Measurements from ENCODE around the gene ZFYVE28. TPM values are rescaled to one million over a fixed set of nuclear protein-coding genes. Genes with fewer than 3 reads are reported as not detected.

The ZFYVE28 gene
- total and polyA plus RNA-seq, 4 donors, result 7.0 to 25.9 (median 12.5) TPM

- no peaks in the 10 kb centered on the region for H3K27me3 ChIP-seq (ENCODE audit: control insufficient read depth in 1 of 2, insufficient read depth in 2 of 2, low read length in 1 of 2)
- H3K4me3 ChIP-seq (ENCODE audit: low read length in 2 of 2), result no peak overlapping the region
- H3K36me3 ChIP-seq (ENCODE audit: control insufficient read depth in 1 of 2, insufficient read depth in 2 of 2, low read length in 1 of 2), result no peaks in the 10 kb centered on the region
- intact Hi-C loops (cut with DNase I), result no loop called here
- DNase-seq, result peak in 1 of 2 donors; percentile 38
- WGBS, 2 donors, result 87% methylated on average over 11 of the region's 11 CpGs
- H3K9me3 ChIP-seq (ENCODE audit: control insufficient read depth, low read length), result peaks cover 2% of the 10 kb centered on the region
- no peak for ATAC-seq (ENCODE audit: low FRiP score)
- no peaks in the 10 kb centered on the region for H3K4me1 ChIP-seq (ENCODE audit: control insufficient read depth in 1 of 2, insufficient read depth in 2 of 2, low read length in 2 of 2)
- no peak overlapping the region for H3K27ac ChIP-seq (ENCODE audit: low read depth in 1 of 2, low read length in 2 of 2)
Observed at GRCh38 chr4:2305766-2306501, 112.5 kb downstream of the ZFYVE28 start.

GRCh38 chr4:2304877-2305561 lies 113.4 kb downstream of the ZFYVE28 start:
- Histone ChIP-seq H3K4me3 (ENCODE audit: low read length in 2 of 2) (no peak overlapping the region), H3K27me3 (ENCODE audit: control insufficient read depth in 1 of 2, insufficient read depth in 2 of 2, low read length in 1 of 2) (no peaks in the 10 kb centered on the region), H3K4me1 (ENCODE audit: control insufficient read depth in 1 of 2, insufficient read depth in 2 of 2, low read length in 2 of 2) (no peaks in the 10 kb centered on the region), H3K36me3 (ENCODE audit: control insufficient read depth in 1 of 2, insufficient read depth in 2 of 2, low read length in 1 of 2) (no peaks in the 10 kb centered on the region), H3K27ac (ENCODE audit: low read depth in 1 of 2, low read length in 2 of 2) (no peak overlapping the region), H3K9me3 (ENCODE audit: control insufficient read depth, low read length) (peaks cover 2% of the 10 kb centered on the region)
- intact Hi-C loops (cut with DNase I), result no loop called here
- peak; percentile 44 to 61 for DNase-seq
- 92 to 94% methylated on average over 37 to 41 of the region's 41 CpGs for WGBS, 2 donors
- ATAC-seq (ENCODE audit: low FRiP score), result no peak

- DNase-seq (peak in 1 of 2 donors; percentile 65), ATAC-seq (ENCODE audit: low FRiP score) (peak; percentile 47)
- Histone ChIP-seq H3K4me3 (ENCODE audit: low read length in 2 of 2) (no peak overlapping the region), H3K27ac (ENCODE audit: low read depth in 1 of 2, low read length in 2 of 2) (no peak overlapping the region), H3K27me3 (ENCODE audit: control insufficient read depth in 1 of 2, insufficient read depth in 2 of 2, low read length in 1 of 2) (no peaks in the 10 kb centered on the region), H3K4me1 (ENCODE audit: control insufficient read depth in 1 of 2, insufficient read depth in 2 of 2, low read length in 2 of 2) (no peaks in the 10 kb centered on the region), H3K9me3 (ENCODE audit: control insufficient read depth, low read length) (peaks cover 2% of the 10 kb centered on the region), H3K36me3 (ENCODE audit: control insufficient read depth in 1 of 2, insufficient read depth in 2 of 2, low read length in 1 of 2) (no peaks in the 10 kb centered on the region)
- intact Hi-C loops (cut with DNase I), result no loop called here
- 94 to 95% methylated on average over 32 of the region's 32 CpGs for WGBS, 2 donors
Observed at GRCh38 chr4:2304321-2304876, 114.0 kb downstream of the ZFYVE28 start.

DNA sequence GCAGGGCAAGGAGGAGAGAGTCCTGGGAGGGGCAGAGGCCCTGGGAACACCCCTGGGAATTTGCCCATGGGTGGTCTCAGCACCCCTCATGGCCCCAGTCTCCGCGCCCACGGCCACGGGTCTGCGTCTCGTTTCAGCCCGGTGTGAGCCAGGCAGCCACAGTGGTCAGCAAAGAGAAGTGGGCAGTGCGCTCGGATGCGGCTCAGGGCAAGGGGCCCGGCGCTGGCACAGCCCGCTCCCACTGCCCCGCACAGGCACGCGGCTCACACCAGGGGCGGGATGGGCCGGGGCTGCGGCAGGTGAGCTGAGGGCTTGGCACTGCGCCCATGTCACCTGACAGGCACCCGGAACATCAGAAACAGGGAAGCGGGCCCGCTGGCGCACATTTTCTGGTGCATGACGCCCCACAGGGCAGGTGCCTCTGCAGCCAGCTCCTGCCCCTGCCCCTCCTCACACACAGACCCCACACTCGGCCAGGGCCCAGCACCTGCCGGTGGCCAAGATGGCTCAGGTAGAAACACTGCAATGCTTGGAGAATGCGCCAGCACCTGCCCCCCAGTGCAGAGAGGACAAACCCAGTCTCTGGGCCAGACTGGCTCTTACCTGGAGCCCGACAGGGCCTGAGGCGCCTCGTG lies 114.6 kb downstream of the ZFYVE28 start:
- Histone ChIP-seq H3K27me3 (ENCODE audit: control insufficient read depth in 1 of 2, insufficient read depth in 2 of 2, low read length in 1 of 2) (no peaks in the 10 kb centered on the region), H3K27ac (ENCODE audit: low read depth in 1 of 2, low read length in 2 of 2) (no peak overlapping the region), H3K4me3 (ENCODE audit: low read length in 2 of 2) (no peak overlapping the region), H3K4me1 (ENCODE audit: control insufficient read depth in 1 of 2, insufficient read depth in 2 of 2, low read length in 2 of 2) (no peaks in the 10 kb centered on the region), H3K9me3 (ENCODE audit: control insufficient read depth, low read length) (peaks cover 2% of the 10 kb centered on the region), H3K36me3 (ENCODE audit: control insufficient read depth in 1 of 2, insufficient read depth in 2 of 2, low read length in 1 of 2) (no peaks in the 10 kb centered on the region)
- peak; percentile 16 for ATAC-seq (ENCODE audit: low FRiP score)
- intact Hi-C loops (cut with DNase I), result no loop called here
- 91% methylated on average over 28 to 31 of the region's 31 CpGs for WGBS, 2 donors
- peak in 1 of 2 donors; percentile 71 for DNase-seq

DNA sequence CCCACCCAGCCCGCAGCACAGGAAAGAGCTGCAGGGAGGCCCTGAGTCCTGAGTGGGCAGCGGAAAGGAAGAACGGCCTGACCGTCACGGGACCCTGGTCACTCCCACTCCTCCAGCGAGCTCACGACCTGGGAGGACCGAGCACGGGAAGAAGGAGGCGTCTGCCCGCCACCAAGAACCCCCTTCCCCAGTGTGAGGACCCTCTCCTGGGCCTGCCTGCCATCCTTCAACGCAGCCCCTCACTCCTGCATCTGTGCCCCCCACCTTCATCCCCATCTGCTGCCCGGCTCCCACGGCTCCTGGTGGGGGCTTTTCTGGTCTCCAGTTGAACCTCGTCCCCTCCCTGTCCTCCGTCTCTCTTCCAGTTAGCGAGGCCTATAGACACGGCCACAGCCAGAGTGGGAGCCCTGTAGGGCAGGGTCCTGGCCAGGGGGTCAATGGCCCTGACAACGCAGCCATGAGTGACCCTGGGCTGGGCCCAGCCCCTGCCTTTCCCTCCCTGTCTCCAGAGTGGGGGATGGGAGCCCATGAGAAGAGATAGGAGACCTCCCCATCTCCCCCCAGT lies 115.2 kb downstream of the ZFYVE28 start:
- Histone ChIP-seq H3K4me1 (ENCODE audit: control insufficient read depth in 1 of 2, insufficient read depth in 2 of 2, low read length in 2 of 2) (no peaks in the 10 kb centered on the region), H3K27me3 (ENCODE audit: control insufficient read depth in 1 of 2, insufficient read depth in 2 of 2, low read length in 1 of 2) (no peaks in the 10 kb centered on the region), H3K4me3 (ENCODE audit: low read length in 2 of 2) (no peak overlapping the region), H3K36me3 (ENCODE audit: control insufficient read depth in 1 of 2, insufficient read depth in 2 of 2, low read length in 1 of 2) (no peaks in the 10 kb centered on the region), H3K9me3 (ENCODE audit: control insufficient read depth, low read length) (peaks cover 2% of the 10 kb centered on the region), H3K27ac (ENCODE audit: low read depth in 1 of 2, low read length in 2 of 2) (no peak overlapping the region)
- no peak for ATAC-seq (ENCODE audit: low FRiP score)
- peak in 1 of 2 donors; percentile 53 for DNase-seq
- WGBS, 2 donors, result 94 to 96% methylated on average over 18 to 19 of the region's 19 CpGs
- intact Hi-C loops (cut with DNase I), result no loop called here

GRCh38 chr4:2302387-2303119 lies 115.9 kb downstream of the ZFYVE28 start:
- DNase-seq (peak in 1 of 2 donors; percentile 22), ATAC-seq (ENCODE audit: low FRiP score) (no peak)
- no peak overlapping the region for H3K27ac ChIP-seq (ENCODE audit: low read depth in 1 of 2, low read length in 2 of 2)
- 95 to 96% methylated on average over 28 of the region's 28 CpGs for WGBS, 2 donors
- no peaks in the 10 kb centered on the region for H3K27me3 ChIP-seq (ENCODE audit: control insufficient read depth in 1 of 2, insufficient read depth in 2 of 2, low read length in 1 of 2)
- H3K36me3 ChIP-seq (ENCODE audit: control insufficient read depth in 1 of 2, insufficient read depth in 2 of 2, low read length in 1 of 2), result no peaks in the 10 kb centered on the region
- no peak overlapping the region for H3K4me3 ChIP-seq (ENCODE audit: low read length in 2 of 2)
- H3K4me1 ChIP-seq (ENCODE audit: control insufficient read depth in 1 of 2, insufficient read depth in 2 of 2, low read length in 2 of 2), result no peaks in the 10 kb centered on the region
- H3K9me3 ChIP-seq (ENCODE audit: control insufficient read depth, low read length), result peaks cover 2% of the 10 kb centered on the region
- intact Hi-C loops (cut with DNase I), result no loop called here

GRCh38 chr4:2301806-2302205 lies 116.6 kb downstream of the ZFYVE28 start:
- H3K4me3 ChIP-seq (ENCODE audit: low read length in 2 of 2), result no peak overlapping the region
- peak in 1 of 2 donors; percentile 61 for DNase-seq
- H3K27me3 ChIP-seq (ENCODE audit: control insufficient read depth in 1 of 2, insufficient read depth in 2 of 2, low read length in 1 of 2), result no peaks in the 10 kb centered on the region
- no peaks in the 10 kb centered on the region for H3K36me3 ChIP-seq (ENCODE audit: control insufficient read depth in 1 of 2, insufficient read depth in 2 of 2, low read length in 1 of 2)
- H3K4me1 ChIP-seq (ENCODE audit: control insufficient read depth in 1 of 2, insufficient read depth in 2 of 2, low read length in 2 of 2), result no peaks in the 10 kb centered on the region
- no peak overlapping the region for H3K27ac ChIP-seq (ENCODE audit: low read depth in 1 of 2, low read length in 2 of 2)
- no peak for ATAC-seq (ENCODE audit: low FRiP score)
- 40 to 67% methylated on average over 19 of the region's 19 CpGs for WGBS, 2 donors
- H3K9me3 ChIP-seq (ENCODE audit: control insufficient read depth, low read length), result peaks cover under 1% of the 10 kb centered on the region
- intact Hi-C loops (cut with DNase I), result no loop called here

DNA sequence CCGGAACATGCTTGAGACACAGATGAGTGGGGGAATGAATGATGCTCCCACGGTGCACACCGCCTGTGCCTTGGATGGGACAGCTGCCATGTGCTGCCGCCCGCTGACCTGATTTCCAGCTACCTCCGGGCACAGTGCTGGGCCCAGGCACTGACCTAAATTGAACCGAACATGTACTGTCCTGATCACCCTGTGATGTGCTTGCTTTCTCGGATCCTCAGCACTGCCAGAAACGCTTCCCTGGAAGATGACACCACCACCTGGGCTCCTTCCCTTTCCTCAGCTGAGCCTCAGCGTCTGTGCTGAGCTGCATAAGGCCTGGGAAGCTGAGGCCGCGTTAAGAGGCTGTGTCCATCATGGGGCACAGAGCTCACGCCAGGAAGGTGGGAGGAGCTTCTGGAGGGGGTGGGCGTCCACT lies 117.2 kb downstream of the ZFYVE28 start:
- WGBS, 2 donors, result 92 to 94% methylated on average over 14 of the region's 14 CpGs

More for the DNA sequence above, 117.2 kb downstream of the ZFYVE28 start:
- DNase-seq (peak in 1 of 2 donors; percentile 41), ATAC-seq (ENCODE audit: low FRiP score) (no peak)
- intact Hi-C loops (cut with DNase I), result no loop called here
- H3K9me3 ChIP-seq (ENCODE audit: control insufficient read depth, low read length), result no peaks in the 10 kb centered on the region
- no peak overlapping the region for H3K27ac ChIP-seq (ENCODE audit: low read depth in 1 of 2, low read length in 2 of 2)
- H3K4me1 ChIP-seq (ENCODE audit: control insufficient read depth in 1 of 2, insufficient read depth in 2 of 2, low read length in 2 of 2), result no peaks in the 10 kb centered on the region
- no peaks in the 10 kb centered on the region for H3K27me3 ChIP-seq (ENCODE audit: control insufficient read depth in 1 of 2, insufficient read depth in 2 of 2, low read length in 1 of 2)
- H3K4me3 ChIP-seq (ENCODE audit: low read length in 2 of 2), result no peak overlapping the region
- no peaks in the 10 kb centered on the region for H3K36me3 ChIP-seq (ENCODE audit: control insufficient read depth in 1 of 2, insufficient read depth in 2 of 2, low read length in 1 of 2)
